ENCODE measurements around the gene POTEF.
"Not testable (repeated sequence)": the region's sequence is repeated elsewhere in the genome, so short reads cannot be mapped to it uniquely, and the experiment has no call there.

GRCh38 chr2:130053217-130053911 lies 75.7 kb downstream of the POTEF start:
- TF ChIP-seq CTCF (conservative IDR thresholded peaks at IDR 0.05; ENCODE audit: low read depth, low read length); EZH2 (IDR thresholded peaks at IDR 0.05; ENCODE audit: borderline replicate concordance, low read depth, low read length, poor library complexity, severe bottlenecking): not testable (repeated sequence)

Measured in A673 (cell line).